ENCODE results near the gene LMO7. TPM values are rescaled to one million over a fixed set of nuclear protein-coding genes. Genes with fewer than 3 reads are reported as not detected.

The LMO7 gene
- total RNA-seq, 1 experiment from 2014 or later: 18.5 TPM

GRCh38 chr13:75850916-75851315 lies 214.8 kb downstream of the LMO7 start (continued):
- TF ChIP-seq, protein P1, sequence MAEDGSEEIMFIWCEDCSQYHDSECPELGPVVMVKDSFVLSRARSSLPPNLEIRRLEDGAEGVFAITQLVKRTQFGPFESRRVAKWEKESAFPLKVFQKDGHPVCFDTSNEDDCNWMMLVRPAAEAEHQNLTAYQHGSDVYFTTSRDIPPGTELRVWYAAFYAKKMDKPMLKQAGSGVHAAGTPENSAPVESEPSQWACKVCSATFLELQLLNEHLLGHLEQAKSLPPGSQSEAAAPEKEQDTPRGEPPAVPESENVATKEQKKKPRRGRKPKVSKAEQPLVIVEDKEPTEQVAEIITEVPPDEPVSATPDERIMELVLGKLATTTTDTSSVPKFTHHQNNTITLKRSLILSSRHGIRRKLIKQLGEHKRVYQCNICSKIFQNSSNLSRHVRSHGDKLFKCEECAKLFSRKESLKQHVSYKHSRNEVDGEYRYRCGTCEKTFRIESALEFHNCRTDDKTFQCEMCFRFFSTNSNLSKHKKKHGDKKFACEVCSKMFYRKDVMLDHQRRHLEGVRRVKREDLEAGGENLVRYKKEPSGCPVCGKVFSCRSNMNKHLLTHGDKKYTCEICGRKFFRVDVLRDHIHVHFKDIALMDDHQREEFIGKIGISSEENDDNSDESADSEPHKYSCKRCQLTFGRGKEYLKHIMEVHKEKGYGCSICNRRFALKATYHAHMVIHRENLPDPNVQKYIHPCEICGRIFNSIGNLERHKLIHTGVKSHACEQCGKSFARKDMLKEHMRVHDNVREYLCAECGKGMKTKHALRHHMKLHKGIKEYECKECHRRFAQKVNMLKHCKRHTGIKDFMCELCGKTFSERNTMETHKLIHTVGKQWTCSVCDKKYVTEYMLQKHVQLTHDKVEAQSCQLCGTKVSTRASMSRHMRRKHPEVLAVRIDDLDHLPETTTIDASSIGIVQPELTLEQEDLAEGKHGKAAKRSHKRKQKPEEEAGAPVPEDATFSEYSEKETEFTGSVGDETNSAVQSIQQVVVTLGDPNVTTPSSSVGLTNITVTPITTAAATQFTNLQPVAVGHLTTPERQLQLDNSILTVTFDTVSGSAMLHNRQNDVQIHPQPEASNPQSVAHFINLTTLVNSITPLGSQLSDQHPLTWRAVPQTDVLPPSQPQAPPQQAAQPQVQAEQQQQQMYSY (CRISPR knock-in tag; IDR thresholded peaks at IDR 0.05): no peak
- TF ChIP-seq IRF2 (CRISPR knock-in tag; IDR thresholded peaks at IDR 0.05; ENCODE audit: borderline replicate concordance, low read depth) (no peak), SP1 (CRISPR knock-in tag; conservative IDR thresholded peaks at IDR 0.05) (no peak), FOXP1 (CRISPR knock-in tag; IDR thresholded peaks at IDR 0.05; ENCODE audit: borderline replicate concordance) (no peak), E2F1 (CRISPR knock-in tag; IDR thresholded peaks at IDR 0.05) (no peak)
- TF ChIP-seq, protein P2, sequence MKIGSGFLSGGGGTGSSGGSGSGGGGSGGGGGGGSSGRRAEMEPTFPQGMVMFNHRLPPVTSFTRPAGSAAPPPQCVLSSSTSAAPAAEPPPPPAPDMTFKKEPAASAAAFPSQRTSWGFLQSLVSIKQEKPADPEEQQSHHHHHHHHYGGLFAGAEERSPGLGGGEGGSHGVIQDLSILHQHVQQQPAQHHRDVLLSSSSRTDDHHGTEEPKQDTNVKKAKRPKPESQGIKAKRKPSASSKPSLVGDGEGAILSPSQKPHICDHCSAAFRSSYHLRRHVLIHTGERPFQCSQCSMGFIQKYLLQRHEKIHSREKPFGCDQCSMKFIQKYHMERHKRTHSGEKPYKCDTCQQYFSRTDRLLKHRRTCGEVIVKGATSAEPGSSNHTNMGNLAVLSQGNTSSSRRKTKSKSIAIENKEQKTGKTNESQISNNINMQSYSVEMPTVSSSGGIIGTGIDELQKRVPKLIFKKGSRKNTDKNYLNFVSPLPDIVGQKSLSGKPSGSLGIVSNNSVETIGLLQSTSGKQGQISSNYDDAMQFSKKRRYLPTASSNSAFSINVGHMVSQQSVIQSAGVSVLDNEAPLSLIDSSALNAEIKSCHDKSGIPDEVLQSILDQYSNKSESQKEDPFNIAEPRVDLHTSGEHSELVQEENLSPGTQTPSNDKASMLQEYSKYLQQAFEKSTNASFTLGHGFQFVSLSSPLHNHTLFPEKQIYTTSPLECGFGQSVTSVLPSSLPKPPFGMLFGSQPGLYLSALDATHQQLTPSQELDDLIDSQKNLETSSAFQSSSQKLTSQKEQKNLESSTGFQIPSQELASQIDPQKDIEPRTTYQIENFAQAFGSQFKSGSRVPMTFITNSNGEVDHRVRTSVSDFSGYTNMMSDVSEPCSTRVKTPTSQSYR (CRISPR knock-in tag; IDR thresholded peaks at IDR 0.05): no peak
- TF ChIP-seq, protein P3, sequence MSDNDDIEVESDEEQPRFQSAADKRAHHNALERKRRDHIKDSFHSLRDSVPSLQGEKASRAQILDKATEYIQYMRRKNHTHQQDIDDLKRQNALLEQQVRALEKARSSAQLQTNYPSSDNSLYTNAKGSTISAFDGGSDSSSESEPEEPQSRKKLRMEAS (CRISPR knock-in tag; IDR thresholded peaks at IDR 0.05): no peak

GRCh38 chr13:75855216-75855615 lies 219.1 kb downstream of the LMO7 start:
- ATAC-seq: no peak; the same call in 1 of the 2 replicates
- Mint-ChIP-seq H3K27ac (no peak overlapping the region), H3K27me3 (ENCODE audit: low read depth) (no peaks in the 10 kb centered on the region), H3K4me1 (peaks cover 8% of the 10 kb centered on the region; the same call in 1 of the 2 replicates), H3K9me3 (no peaks in the 10 kb centered on the region), H3K4me3 (no peak overlapping the region), H3K36me3 (peaks cover 22% of the 10 kb centered on the region)
- POLR2A ChIA-PET: no interaction called here
- CTCF ChIA-PET: interaction anchor here (2.8 kb wide), 1 partner anchor 160 kb away, joined by 12 read pairs; no protein-coding TSS in a partner anchor
- DNase-seq (ENCODE audit: low spot score): no peak
- TF ChIP-seq NR2C2 (CRISPR knock-in tag; IDR thresholded peaks at IDR 0.05) (no peak), JAZF1 (CRISPR knock-in tag; IDR thresholded peaks at IDR 0.05) (no peak), SMAD4 (CRISPR knock-in tag; IDR thresholded peaks at IDR 0.05) (no peak), NFE2L1 (CRISPR knock-in tag; IDR thresholded peaks at IDR 0.05) (no peak)
- TF ChIP-seq, protein P4, sequence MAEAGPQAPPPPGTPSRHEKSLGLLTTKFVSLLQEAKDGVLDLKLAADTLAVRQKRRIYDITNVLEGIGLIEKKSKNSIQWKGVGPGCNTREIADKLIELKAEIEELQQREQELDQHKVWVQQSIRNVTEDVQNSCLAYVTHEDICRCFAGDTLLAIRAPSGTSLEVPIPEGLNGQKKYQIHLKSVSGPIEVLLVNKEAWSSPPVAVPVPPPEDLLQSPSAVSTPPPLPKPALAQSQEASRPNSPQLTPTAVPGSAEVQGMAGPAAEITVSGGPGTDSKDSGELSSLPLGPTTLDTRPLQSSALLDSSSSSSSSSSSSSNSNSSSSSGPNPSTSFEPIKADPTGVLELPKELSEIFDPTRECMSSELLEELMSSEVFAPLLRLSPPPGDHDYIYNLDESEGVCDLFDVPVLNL (CRISPR knock-in tag; IDR thresholded peaks at IDR 0.05; ENCODE audit: borderline replicate concordance, low read depth): no peak

- H3K27me3 Mint-ChIP-seq (ENCODE audit: low read depth): no peaks in the 10 kb centered on the region
- ATAC-seq (no peak), DNase-seq (ENCODE audit: low spot score) (no peak)
- ChIA-PET POLR2A (no interaction called here), CTCF (interaction anchor here (2.8 kb wide), 1 partner anchor 160 kb away, joined by 12 read pairs; no protein-coding TSS in a partner anchor)
- no peak overlapping the region for H3K27ac Mint-ChIP-seq
- H3K4me3 Mint-ChIP-seq: no peak overlapping the region
- no peaks in the 10 kb centered on the region for H3K9me3 Mint-ChIP-seq
- H3K36me3 Mint-ChIP-seq: peaks cover 17% of the 10 kb centered on the region
- peaks cover 8% of the 10 kb centered on the region; the same call in 1 of the 2 replicates for H3K4me1 Mint-ChIP-seq
- TF ChIP-seq KAT7 (CRISPR knock-in tag; IDR thresholded peaks at IDR 0.05; ENCODE audit: borderline replicate concordance): no peak
- no peak for TF ChIP-seq EMX1 (CRISPR knock-in tag; IDR thresholded peaks at IDR 0.05)
- no peak for TF ChIP-seq ZNF425 (CRISPR knock-in tag; conservative IDR thresholded peaks at IDR 0.05)
- TF ChIP-seq IRF1 (CRISPR knock-in tag; IDR thresholded peaks at IDR 0.05): no peak
- TF ChIP-seq CREB1 (CRISPR knock-in tag; IDR thresholded peaks at IDR 0.05): no peak
- TF ChIP-seq, protein P5, sequence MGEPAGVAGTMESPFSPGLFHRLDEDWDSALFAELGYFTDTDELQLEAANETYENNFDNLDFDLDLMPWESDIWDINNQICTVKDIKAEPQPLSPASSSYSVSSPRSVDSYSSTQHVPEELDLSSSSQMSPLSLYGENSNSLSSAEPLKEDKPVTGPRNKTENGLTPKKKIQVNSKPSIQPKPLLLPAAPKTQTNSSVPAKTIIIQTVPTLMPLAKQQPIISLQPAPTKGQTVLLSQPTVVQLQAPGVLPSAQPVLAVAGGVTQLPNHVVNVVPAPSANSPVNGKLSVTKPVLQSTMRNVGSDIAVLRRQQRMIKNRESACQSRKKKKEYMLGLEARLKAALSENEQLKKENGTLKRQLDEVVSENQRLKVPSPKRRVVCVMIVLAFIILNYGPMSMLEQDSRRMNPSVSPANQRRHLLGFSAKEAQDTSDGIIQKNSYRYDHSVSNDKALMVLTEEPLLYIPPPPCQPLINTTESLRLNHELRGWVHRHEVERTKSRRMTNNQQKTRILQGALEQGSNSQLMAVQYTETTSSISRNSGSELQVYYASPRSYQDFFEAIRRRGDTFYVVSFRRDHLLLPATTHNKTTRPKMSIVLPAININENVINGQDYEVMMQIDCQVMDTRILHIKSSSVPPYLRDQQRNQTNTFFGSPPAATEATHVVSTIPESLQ (CRISPR knock-in tag; IDR thresholded peaks at IDR 0.05): no peak
These were observed 219.7 kb downstream of the LMO7 start for GRCh38 chr13:75855847-75856246.

All from WTC11 (cell line).